Liver (tissue), 3 donors: ENCODE data around the gene CEP63.

ENCODE experiments used
- EGR1 ChIP-seq, 2 donors: IDR thresholded peaks; 2 replicates each; pipeline ENCODE4 v1.6.1; 2016 to 2018; ENCODE audit warnings: antibody characterized with exemption in 2 of 2, low read depth in 2 of 2
- TF ChIP-seq, protein P1 (sequence below): fragments of 150-350 bp; IDR thresholded peaks from 2 replicates; pipeline ENCODE4 v1.5.1; 2017; ENCODE audit warnings: improper control_type of control experiment, low read depth, low read length; ENCODE audit not compliant: missing input control
- TF ChIP-seq, protein P2 (sequence below): IDR thresholded peaks from 2 replicates; pipeline ENCODE4 v1.6.1; 2016; ENCODE audit warnings: antibody characterized with exemption
- donor health status: healthy.
- donor health status: healthy.

DNA sequence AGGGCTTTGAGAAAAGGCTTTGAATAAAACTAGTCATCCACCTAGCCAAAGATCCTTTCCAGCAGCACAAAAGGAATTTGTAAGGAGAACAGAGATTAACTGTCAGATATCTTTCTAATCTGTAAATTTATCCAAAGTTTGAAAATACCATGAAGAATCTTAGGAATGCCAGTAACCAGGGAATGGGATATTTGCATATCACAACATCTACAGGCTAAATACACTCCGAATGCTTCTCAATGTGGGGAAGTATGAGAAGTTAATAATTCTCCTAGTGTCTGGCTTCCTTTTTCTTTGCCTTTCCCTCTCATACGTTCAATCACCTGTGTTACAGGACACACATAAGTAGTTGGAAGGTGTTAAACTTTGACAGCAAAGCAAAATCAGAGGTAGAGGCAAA is 7.9 kb upstream of the CEP63 start:
- TF ChIP-seq, protein P1, sequence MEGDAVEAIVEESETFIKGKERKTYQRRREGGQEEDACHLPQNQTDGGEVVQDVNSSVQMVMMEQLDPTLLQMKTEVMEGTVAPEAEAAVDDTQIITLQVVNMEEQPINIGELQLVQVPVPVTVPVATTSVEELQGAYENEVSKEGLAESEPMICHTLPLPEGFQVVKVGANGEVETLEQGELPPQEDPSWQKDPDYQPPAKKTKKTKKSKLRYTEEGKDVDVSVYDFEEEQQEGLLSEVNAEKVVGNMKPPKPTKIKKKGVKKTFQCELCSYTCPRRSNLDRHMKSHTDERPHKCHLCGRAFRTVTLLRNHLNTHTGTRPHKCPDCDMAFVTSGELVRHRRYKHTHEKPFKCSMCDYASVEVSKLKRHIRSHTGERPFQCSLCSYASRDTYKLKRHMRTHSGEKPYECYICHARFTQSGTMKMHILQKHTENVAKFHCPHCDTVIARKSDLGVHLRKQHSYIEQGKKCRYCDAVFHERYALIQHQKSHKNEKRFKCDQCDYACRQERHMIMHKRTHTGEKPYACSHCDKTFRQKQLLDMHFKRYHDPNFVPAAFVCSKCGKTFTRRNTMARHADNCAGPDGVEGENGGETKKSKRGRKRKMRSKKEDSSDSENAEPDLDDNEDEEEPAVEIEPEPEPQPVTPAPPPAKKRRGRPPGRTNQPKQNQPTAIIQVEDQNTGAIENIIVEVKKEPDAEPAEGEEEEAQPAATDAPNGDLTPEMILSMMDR: no peak
- TF ChIP-seq, protein P2, sequence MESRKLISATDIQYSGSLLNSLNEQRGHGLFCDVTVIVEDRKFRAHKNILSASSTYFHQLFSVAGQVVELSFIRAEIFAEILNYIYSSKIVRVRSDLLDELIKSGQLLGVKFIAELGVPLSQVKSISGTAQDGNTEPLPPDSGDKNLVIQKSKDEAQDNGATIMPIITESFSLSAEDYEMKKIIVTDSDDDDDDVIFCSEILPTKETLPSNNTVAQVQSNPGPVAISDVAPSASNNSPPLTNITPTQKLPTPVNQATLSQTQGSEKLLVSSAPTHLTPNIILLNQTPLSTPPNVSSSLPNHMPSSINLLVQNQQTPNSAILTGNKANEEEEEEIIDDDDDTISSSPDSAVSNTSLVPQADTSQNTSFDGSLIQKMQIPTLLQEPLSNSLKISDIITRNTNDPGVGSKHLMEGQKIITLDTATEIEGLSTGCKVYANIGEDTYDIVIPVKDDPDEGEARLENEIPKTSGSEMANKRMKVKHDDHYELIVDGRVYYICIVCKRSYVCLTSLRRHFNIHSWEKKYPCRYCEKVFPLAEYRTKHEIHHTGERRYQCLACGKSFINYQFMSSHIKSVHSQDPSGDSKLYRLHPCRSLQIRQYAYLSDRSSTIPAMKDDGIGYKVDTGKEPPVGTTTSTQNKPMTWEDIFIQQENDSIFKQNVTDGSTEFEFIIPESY: no peak
- no peak for TF ChIP-seq EGR1 (IDR thresholded peaks at IDR 0.05; ENCODE audit: low read depth in 2 of 2)
